GM19455 (cell line): ENCODE measurements around the gene CTBP2.
"Not testable (repeated sequence)": the region's sequence is repeated elsewhere in the genome, so short reads cannot be mapped to it uniquely, and the experiment has no call there.

ENCODE experiments used
- ATAC-seq: cut with Tn5 transposase; IDR thresholded peaks from one replicate; pipeline ENCODE4 v1.9.1; 2021; ENCODE audit not compliant: unreplicated experiment

CTBP2 gene

DNA sequence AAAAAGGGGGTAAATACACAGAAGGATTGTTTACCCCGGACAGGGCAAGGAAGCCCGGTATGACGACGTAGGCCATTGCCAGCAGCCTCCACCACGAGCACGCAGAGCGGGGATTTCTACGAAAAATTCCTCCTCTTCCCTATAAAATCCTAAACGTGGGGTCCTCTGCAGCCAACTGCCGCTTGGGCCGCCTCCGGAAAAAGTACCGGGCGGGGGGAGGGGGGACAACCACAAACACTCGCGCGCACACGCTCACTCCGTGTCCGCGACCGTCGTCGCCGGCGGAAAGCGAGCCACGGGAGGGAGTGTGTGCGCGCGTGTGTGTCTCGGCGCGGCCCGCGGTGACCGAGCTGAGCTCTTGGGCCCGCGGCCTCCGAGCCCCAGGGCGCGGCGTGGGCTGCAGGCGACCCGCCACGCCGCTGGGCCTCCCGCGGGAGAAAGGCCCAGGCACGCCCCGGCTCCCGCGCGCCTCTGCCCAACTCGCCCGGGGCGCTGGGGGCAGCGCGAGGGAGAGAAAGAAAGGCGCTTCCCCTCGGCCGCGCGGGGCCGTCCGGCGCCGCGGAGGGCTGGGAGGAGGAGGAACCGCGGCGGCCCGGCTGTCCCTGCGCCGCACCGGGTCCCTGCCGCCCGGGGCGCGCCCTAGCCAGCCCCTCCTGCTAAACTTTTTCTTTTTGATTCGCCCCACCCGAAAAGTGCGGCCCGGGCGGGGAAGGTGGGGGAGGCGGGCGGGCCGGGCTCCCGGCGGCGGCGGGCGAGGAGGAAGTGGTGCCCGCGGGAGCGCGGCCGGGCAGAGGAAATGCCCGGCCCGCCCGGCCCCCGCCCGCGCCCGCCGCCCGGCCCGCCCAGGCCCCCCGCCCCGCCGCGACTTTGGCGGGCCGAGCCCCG, 1.5 kb downstream of the CTBP2 start:
- no peak for ATAC-seq

DNA sequence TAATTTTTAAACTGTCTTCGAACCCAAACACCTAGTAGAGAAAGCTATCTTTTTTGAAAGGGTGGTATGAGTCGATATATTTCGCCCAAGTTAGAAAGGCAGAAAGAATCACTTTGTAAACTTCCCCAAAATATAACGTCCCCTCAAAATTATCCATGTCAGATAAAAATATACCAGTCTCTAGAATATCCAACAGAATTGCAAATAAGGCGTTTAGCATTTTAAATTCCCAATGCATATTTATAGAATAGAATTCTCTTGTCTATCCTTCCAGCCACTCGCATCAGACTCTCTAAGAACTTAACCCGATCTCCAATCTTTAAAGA, 2.1 kb downstream of the CTBP2 start:
- ATAC-seq = no peak

DNA sequence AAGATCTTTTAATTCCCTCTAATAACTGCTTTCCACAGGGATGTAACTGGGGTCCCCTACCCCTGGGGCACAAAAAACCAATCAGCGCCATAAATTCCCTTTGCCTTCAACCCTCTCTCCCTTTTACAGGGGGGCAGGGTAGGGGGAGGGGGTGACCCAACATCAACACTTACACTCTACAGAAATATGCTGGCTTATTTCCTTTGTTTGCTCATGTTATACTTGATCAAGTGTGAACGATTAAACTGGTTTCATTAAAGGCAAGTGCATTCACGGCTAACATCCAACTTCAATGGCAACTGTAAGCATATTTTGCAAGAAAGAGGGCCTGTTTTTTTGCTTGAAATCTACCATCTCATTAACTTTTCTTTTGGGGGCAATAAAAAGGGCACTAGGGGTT, 2.9 kb downstream of the CTBP2 start:
- ATAC-seq = no peak

DNA sequence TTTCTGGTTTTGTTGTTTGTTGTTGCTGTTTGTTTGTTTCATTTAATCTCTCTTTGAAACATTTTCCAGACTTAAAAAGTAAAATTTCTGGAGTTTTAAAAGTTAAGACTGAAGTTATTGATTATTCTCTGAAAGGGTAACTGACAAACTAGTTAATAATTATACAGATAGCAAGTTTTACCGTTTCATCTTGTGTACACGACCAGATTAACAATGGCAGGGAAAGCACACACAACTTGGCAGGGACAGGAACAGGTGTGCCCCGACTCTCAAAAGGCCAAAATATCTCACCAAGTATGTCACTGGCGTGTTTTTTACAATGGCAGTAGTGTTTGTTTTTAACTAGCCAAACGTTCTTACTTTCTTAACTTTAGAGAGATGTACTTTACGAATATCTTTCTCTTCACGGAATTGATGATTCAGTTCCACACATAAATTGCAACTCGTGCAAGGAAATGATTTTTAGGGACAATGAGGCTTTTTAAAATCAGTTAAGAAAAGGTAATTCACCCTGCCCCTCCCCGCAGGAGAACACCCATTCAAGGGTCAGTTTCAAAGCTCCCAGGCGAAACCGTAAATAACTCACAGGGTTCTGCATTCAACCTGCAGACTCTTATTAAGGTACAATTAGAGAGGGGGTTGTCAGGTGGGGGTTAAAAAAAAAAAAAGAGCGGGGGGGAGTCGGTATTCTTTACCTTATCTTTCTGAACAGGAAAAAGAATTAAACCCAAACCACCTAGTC, 3.5 kb downstream of the CTBP2 start:
- ATAC-seq = no peak

DNA sequence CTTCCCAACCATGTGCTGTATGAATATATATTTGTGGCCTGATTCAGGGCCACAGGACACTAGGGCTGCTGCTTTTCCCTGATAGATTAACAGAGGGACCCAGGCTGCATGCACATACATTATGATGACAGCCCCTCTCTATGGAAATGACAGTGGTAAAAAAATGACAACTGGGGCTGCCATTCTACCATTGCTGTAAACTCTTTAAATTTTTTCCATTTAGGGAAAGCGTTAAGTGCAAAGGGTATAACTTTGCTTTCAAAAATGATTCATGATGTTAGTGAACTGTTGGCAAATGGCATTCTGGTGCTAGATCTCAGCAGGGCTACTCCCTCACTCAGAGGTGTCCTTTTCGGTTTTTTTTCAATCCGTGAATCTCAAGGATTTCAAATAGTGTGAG, 4.2 kb downstream of the CTBP2 start:
- ATAC-seq = no peak

DNA sequence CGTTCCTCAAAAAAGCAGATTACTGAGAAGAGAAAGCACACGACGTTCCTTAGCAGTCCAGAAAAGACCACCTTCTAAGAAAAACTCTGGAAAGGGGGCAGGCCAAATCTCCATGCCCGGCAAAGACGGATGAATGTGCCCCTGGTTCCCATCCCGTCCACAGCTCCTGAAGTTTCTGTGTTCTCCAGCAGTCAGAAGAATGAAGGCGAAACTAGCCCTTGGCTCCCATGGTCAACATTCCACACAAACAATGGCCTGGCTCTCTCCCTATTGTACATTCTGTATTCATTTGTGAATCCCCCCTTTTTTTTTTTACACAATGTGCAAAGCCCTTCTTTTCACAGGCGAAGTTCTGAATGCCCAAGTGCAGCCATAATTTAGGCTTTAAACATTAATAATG, 5.3 kb downstream of the CTBP2 start:
- ATAC-seq = no peak

DNA sequence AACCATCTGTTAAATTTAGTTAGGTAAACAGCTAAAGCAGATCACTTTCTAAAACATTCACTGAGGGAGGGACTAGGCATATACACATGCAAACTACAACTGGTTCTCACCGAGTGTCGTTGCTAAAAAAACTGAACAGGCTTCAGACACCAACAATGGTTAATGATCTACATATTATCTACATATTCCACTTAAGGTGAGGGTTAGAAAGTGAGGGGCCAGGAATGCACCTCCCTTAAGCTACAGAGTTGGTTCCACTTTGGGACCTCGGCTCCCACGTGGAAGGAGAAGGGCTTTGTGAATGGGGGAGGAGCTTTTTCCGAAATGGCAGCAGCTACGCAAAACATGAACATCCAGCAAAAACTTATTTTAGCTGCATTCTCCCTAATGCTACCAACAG, 5.8 kb downstream of the CTBP2 start:
- ATAC-seq = no peak

DNA sequence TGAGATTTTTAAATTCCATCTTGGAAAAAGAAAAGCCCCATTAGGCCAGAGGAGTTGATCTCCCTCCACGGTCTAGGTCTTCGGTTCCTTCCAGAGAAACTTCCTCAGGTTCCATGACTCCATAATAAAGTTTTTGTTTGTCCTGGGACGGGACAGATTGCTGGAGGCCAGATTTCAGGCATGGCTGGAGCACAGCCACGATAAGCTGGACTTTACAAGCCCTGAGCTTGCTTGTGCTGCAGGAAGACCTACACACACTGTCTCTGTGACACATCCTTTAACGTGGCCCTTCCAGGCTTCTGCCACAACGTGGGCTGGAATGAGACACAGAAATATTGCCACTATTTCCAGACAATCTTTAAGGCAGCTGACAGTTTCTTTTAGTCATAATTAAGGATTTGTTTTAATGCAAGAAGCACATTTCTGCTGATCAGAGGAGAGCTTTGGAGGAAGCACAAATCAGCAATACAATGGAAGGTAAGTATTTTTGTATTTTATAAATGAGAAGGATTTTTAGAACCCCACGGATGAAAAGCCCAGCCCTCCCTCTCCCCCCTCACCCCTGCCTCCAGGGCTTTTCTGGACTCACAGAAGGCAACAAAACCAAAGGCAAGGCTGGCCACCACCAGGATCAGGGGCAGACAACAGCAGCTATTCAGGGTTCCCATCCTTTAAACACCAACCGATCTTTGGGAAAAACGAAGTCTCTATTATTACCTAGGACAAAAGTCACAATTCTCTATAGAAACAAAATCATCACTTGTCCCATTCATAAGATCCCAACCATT, 6.5 kb downstream of the CTBP2 start:
- ATAC-seq = no peak

DNA sequence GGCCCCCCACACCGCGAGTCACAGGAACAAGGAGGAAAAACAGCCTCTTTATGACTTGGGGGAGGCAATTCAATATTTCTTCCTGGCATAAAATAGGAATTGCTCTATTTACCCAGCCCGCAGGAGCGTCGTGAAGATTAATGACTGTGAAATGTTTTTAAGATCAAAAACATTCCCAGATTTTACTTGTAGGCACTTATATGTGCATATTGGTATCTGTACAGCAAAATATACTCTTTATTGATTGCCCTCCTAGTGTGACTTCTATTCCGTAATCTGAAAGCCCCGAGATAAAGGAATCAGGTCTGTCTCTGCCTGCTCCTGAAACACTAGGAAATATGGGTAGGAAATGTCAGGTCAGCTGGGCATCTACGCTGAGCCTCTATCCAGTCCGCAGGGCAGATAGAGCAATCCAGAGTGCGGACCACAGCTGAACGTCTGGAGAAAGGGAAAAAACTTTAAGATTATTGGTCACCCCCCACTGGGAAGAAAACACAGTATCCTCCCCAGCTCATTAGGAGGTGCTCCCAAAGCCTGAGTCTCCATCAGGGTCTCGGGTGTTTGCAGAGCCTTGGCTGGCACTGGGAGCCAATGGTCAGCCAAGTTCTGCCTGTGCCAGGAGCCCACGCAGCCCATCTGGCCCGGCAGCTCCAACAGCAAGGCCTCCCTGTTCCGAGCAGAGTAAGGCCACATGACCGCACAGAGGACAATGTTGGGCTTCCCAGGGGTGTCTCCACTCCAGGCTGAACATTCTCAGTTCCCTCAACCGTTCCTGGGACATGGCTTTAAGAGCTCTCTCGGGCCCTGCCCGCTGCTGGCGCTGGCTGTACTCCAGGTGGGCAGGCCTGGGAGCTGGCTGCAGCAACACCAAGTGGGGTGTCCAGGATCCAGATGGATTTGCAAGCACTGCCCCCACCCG, 7.7 kb downstream of the CTBP2 start:
- ATAC-seq = no peak

DNA sequence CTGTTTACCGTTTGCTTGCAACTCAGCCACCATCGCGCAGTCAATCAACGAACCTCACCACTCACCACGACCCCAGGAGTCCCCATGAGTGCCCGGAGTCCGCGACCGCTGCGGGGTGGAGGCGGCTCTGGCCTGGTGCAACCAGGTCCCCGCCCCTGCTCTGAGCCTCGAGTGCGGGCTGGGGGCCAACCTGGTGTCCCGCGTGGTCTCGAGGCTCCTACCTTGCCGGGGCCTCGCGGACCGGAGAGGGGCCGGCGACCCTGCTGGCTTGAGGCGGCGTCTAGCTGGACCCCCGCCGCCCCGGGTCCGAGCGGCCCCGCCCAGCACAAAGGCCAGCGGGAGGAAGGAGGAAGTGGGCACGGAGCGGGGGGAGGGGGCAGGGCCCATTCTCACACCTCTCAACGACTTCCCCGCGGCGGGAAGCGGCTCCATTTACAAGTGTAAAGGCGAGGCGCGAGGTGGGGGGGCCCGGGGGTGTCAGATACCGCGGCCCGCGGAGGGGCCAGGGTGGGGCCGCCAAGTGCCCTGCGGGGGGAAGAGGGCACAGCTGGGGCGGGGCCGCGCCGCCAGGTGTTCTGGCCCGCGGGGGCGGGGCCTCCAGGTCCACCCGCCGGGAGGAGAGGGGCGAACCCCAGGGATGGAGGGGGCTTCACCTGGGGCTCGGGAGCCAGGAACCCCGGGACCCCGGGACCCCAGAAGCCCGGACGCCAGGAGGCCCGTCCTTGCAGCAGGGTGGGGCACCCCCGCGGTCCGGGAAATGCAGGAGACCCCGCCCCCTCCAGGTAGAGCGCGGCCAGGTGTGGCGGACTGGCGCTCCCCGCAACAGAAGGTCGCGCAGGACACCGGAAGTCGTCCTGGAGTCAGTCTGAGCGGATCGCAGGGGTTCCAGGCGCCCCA, 8.6 kb downstream of the CTBP2 start:
- ATAC-seq = no peak

DNA sequence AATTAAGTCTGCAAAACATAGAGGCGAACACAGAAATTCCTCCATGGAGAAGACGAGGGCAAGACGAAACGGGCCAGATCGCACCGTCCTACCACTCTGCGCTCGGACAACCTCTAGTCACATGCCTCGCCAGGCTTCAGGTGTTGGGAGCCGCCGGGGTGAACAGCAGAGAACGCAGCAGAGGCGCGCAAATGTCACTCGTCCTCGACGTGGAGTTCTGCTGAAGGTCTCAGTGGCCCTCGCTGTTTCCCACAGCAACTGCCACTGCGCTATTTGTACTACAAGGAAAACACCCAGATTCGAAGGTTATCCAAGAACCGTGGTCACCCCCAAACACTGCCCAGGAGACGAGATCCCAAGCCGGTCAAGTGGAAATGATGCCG, 9.2 kb downstream of the CTBP2 start:
- ATAC-seq = no peak

DNA sequence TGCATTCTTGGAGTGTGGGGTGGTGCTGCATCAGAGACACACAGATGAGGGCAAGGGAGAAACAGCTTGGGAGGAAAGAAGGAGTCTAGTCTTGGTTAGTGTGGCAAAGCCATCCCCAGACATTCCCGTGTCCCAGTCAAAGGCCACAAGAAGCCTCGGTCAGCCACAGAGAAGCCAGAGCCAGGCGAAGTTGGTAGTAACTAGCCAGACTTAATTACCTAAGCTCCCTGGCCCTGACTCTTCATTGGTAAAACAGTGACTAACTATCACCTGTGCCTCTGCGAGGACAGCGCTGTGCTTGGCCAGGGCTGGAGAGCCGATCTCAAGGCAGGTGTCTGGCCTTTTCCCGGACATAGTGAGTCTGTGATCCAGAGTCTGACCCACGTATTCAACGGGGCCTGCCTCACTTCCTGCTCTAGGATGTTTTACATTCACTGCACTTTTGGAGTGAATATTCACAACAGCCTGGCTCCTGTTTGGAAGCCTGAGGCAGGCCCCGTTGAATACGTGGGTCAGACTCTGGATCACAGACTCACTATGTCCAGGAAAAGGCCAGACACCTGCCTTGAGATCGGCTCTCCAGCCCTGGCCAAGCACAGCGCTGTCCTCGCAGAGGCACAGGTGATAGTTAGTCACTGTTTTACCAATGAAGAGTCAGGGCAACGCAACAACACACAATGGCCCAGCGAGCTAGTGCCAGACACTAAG, 9.8 kb downstream of the CTBP2 start:
- not testable (repeated sequence) for ATAC-seq

DNA sequence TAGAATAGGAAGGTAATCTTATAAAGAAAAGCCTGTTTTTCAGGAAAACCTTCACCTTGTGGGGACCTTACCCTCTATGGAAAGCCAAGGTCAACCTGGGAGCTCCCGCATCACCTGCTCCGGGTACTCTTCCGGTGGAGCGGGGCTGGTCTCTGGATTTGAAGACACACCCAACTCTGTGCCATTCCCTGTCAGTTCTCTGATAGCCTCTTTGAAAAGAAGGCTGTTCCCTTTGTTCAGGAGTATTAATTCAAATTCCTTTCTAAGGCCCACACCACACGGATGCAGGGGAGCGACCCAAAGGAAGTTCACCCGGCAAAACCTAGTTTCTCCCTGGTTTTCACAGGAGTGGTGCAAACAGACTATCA, 10.7 kb downstream of the CTBP2 start:
- no peak for ATAC-seq

DNA sequence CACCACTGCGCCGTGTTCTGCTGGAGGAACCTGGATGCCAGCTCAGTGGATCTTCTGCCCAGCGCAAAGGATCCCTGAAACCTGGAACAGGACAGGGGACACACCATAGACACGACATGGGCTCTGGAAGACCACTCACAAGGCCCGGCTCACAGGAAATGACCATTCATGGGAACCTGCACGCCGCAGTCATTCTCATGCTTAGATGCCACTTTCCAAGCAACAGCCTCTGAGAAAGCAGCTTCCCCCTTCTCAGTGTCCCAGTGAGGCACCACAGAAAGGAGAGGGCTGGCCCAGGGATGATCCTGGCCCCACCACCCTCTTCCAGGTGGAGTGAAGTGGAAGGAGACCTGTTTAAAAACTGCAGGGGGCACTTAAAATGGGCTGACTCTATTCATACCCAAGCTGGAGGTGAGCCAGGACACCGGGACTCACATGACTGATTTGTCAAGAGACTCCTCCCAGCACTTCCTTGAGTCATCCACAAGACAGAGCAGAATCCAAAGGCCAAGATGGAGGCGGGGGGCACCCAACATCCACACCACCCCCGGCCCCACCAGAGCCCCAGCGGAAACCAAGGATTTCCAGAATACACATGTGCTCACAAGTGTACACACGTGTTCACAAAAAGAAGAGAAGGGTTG, 11.2 kb downstream of the CTBP2 start:
- no peak for ATAC-seq

DNA sequence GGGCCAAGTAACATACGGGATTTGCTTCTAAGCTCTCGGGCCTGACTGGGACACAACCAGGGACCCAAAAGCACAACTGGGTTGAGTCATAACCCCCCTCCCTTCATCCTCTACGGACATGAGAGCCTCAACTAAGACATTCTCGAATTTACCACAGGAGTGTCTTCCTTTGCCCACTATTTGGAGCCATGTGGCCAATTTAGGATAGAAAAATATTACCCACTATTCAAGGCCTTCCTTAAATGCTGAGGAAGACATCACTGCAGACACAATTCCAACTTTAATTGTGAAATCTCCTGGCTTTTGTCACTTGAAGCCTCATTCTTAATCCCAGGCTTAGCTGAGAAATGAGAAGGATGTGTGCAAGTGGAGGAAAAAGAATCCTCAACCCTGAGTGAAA, 11.8 kb downstream of the CTBP2 start:
- no peak for ATAC-seq

DNA sequence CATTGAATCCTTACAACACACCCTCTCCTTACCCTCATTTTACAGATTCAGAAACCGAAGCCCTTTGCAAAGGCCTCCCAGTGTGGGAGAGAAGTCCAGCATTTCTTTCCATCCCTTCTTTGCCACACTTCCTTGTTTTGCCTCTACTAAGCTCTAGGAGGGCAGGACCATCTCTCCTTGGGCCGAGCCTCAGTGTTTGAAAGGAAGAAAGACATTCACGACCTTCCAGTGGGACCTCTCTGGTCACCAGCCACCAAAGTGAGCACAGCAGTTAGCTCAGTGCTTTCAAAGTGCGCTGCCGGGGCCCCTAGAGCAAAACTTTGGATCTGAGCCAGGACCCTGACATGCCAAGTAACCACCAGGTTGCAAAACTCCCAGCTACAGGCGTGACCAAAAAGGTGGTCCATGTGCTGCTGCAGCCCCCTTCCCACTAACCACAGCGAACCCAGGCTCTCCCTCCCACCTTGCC, 12.4 kb downstream of the CTBP2 start:
- no peak for ATAC-seq

DNA sequence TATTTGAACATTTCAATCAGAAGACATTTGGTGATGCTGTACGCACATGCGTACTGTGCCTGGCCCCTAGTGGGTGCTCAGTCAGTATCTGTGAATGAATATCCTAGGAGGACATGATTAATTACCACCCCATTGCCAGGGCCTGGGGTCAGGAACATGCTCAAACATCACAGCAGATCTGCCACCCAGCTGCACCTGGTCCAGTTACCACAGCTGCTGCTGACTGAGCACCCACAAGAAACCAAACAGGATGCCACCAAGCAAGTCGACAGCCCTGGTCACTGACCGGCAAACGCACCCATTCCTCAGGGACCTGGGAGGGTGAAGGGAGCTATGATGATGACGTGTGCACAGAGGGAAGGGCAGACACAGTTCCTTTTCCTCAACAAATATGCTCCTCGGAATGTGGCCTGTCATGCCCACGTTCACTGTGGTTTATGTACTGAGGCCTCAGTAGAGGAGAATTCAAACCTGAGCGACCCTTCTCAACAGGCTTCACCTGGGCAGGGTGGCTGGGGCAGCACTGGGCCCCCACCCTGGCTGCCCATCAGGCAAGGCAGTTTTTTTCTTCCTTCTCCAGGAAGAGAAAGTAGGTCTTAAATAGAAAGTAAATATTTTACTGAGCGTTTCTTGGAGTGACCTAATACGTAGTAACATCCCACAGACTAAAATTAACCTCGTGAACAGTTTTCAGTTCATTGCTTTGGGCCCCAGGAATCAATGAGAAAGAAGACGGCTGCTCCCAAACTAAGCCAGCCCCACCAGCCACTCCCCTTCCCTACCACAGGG, 13.4 kb downstream of the CTBP2 start:
- ATAC-seq = no peak

DNA sequence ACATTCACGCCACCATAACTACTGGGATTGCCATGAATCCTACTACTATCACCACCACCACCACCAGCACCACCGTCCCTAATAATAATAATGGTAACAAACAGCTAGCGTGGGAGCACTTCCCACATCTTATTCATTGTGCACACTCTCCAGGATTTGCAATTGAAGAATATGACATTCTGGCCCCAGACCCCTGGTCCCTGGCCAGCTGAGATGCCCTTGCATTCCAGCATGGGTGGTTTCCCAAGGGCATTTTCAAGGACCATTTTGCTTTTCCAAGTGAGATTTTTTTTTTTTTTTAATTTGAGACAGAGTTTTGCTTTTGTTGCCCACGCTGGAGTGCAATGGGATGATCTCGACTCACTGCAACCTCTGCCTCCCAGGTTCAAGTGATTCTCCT, 14.7 kb downstream of the CTBP2 start:
- no peak for ATAC-seq
